GM21447 (cell line): ENCODE results near the gene SCML2.
"Not testable (repeated sequence)": the region's sequence is repeated elsewhere in the genome, so short reads cannot be mapped to it uniquely, and the experiment has no call there.

Source experiments
- ATAC-seq: cut with Tn5 transposase; IDR thresholded peaks from one replicate; pipeline ENCODE4 v1.9.1; 2021; ENCODE audit not compliant: unreplicated experiment

Gene SCML2

GRCh38 chrX:18271725-18272124 is 82.8 kb downstream of the SCML2 start:
- no peak for ATAC-seq

- ATAC-seq, result no peak
Observed at GRCh38 chrX:18271309-18271708, 83.2 kb downstream of the SCML2 start.

- ATAC-seq, result no peak
Observed at GRCh38 chrX:18255059-18255458, 99.4 kb downstream of the SCML2 start.

- ATAC-seq, result no peak
Observed at GRCh38 chrX:18252644-18253359, 101.7 kb downstream of the SCML2 start.

GRCh38 chrX:18229646-18230045 is 124.8 kb downstream of the SCML2 start:
- ATAC-seq, result not testable (repeated sequence)

GRCh38 chrX:18228069-18228468 is 126.4 kb downstream of the SCML2 start:
- ATAC-seq, result no peak

GRCh38 chrX:18227458-18227857 is 127.0 kb downstream of the SCML2 start:
- no peak for ATAC-seq

- no peak for ATAC-seq
Observed at GRCh38 chrX:18220786-18221185, 133.7 kb downstream of the SCML2 start, which contains the start of gene BEND2. TSS of gene BEND2 (minus strand) at chrX:18220886. CDS start at chrX:18220750, 136 bp downstream.

GRCh38 chrX:18210470-18210869 is 144.0 kb downstream of the SCML2 start:
- ATAC-seq, result no peak

GRCh38 chrX:18206657-18207056 is 147.8 kb downstream of the SCML2 start:
- no peak for ATAC-seq

GRCh38 chrX:18203631-18204030 is 150.9 kb downstream of the SCML2 start:
- ATAC-seq, result no peak

- no peak for ATAC-seq
Observed at GRCh38 chrX:18194688-18195087, 159.8 kb downstream of the SCML2 start.
